HEK293 (cell line): ENCODE measurements around the gene HTR7.

Source experiments
- CTCF ChIA-PET: fragments of 350-600 bp; formaldehyde crosslinking; extraction: SDS; loops from one replicate; lab custom pipeline; 2021; ENCODE audit warnings: antibody characterized with exemption; lab: Yijun Ruan, JAX
- POLR2A ChIA-PET: fragments of 300-600 bp; formaldehyde crosslinking; extraction: SDS; loops from one replicate; lab custom pipeline; 2020; ENCODE audit warnings: antibody characterized with exemption, inconsistent platforms; lab: Yijun Ruan, JAX
- H3K27ac ChIP-seq: fragments of 200-500 bp; sonication (Bioruptor generic); 2 replicates; pipeline ENCODE4 v1.5.1; 2014; ENCODE audit warnings: low read depth, low read length, control low read depth, inconsistent platforms; ENCODE audit errors: extremely low read depth
- H3K36me3 ChIP-seq, 2 experiments: fragments of 200-500 bp in 1 of 2; sonication (Bioruptor generic) in 1 of 2; 1 replicate in 1 of 2; 2 replicates in 1 of 2; pipeline ENCODE4 v1.5.1; 2014 to 2017; ENCODE audit warnings: inconsistent platforms in 2 of 2, low read length in 2 of 2; ENCODE audit not compliant: control insufficient read depth in 2 of 2, insufficient read depth in 1 of 2
- H3K4me1 ChIP-seq: fragments of 200-500 bp; sonication (Bioruptor generic); 2 replicates; pipeline ENCODE4 v1.5.1; 2014; ENCODE audit warnings: mild to moderate bottlenecking, low read length, inconsistent platforms; ENCODE audit not compliant: control insufficient read depth, insufficient read depth
- H3K4me3 ChIP-seq: 2 replicates; pipeline ENCODE4 v1.5.1; 2011; ENCODE audit warnings: low read depth, mild to moderate bottlenecking, control low read depth, low read length, moderate library complexity
- H3K9me3 ChIP-seq: fragments of 200-500 bp; sonication (Bioruptor generic); 2 replicates; pipeline ENCODE4 v1.5.1; 2014; ENCODE audit warnings: low read depth, low read length, inconsistent platforms; ENCODE audit not compliant: control insufficient read depth, insufficient read depth
- GLIS2 ChIP-seq: fragments of 450-650 bp; formaldehyde crosslinking; IDR thresholded peaks from 2 replicates; pipeline ENCODE4 v1.5.1; 2016; ENCODE audit warnings: missing biosample characterization, missing genetic modification characterization
- HIC1 ChIP-seq: fragments of 450-650 bp; formaldehyde crosslinking; IDR thresholded peaks from 2 replicates; pipeline ENCODE4 v1.5.1; 2016; ENCODE audit warnings: missing biosample characterization, missing genetic modification characterization
- HOXD13 ChIP-seq: sonication (generic); formaldehyde crosslinking; IDR thresholded peaks from 2 replicates; pipeline ENCODE4 v1.8.0; 2022; ENCODE audit warnings: missing genetic modification reagents, borderline replicate concordance
- PRDM2 ChIP-seq: fragments of 450-650 bp; formaldehyde crosslinking; IDR thresholded peaks from 2 replicates; pipeline ENCODE4 v1.5.1; 2016; ENCODE audit warnings: missing biosample characterization, missing genetic modification characterization, borderline replicate concordance
- SALL2 ChIP-seq: fragments of 450-650 bp; formaldehyde crosslinking; IDR thresholded peaks from 2 replicates; pipeline ENCODE4 v1.5.0; 2017; ENCODE audit warnings: missing biosample characterization, mild to moderate bottlenecking, missing genetic modification characterization, borderline replicate concordance
- WT1 ChIP-seq: fragments of 450-650 bp; formaldehyde crosslinking; IDR thresholded peaks from 2 replicates; pipeline ENCODE4 v1.5.1; 2016; ENCODE audit warnings: missing biosample characterization, missing genetic modification characterization
- ZBTB1 ChIP-seq: fragments of 450-650 bp; formaldehyde crosslinking; IDR thresholded peaks from 2 replicates; pipeline ENCODE4 v1.5.1; 2016; ENCODE audit warnings: missing biosample characterization, missing genetic modification characterization
- ZNF362 ChIP-seq: fragments of 450-650 bp; formaldehyde crosslinking; IDR thresholded peaks from 2 replicates; pipeline ENCODE4 v1.5.1; 2016; ENCODE audit warnings: missing biosample characterization, missing genetic modification characterization
- ZNF391 ChIP-seq: fragments of 450-650 bp; formaldehyde crosslinking; IDR thresholded peaks from 2 replicates; pipeline ENCODE4 v1.5.1; 2016; ENCODE audit warnings: low read depth, missing biosample characterization, missing genetic modification characterization, borderline replicate concordance
- ZNF404 ChIP-seq: fragments of 450-650 bp; formaldehyde crosslinking; IDR thresholded peaks from 2 replicates; pipeline ENCODE4 v1.5.1; 2017; ENCODE audit warnings: missing biosample characterization, missing genetic modification characterization
- ZNF501 ChIP-seq: fragments of 450-650 bp; formaldehyde crosslinking; IDR thresholded peaks from 2 replicates; pipeline ENCODE4 v1.5.1; 2016; ENCODE audit warnings: missing biosample characterization, missing genetic modification characterization
- ZNF571 ChIP-seq: fragments of 450-650 bp; formaldehyde crosslinking; IDR thresholded peaks from 2 replicates; pipeline ENCODE4 v1.5.0; 2017; ENCODE audit warnings: missing biosample characterization, missing genetic modification characterization
- ZNF610 ChIP-seq: fragments of 450-650 bp; formaldehyde crosslinking; IDR thresholded peaks from 2 replicates; pipeline ENCODE4 v1.5.1; 2016; ENCODE audit warnings: missing biosample characterization, missing genetic modification characterization, borderline replicate concordance
- ZNF747 ChIP-seq: fragments of 450-650 bp; formaldehyde crosslinking; IDR thresholded peaks from 2 replicates; pipeline ENCODE4 v1.5.1; 2016; ENCODE audit warnings: missing biosample characterization, missing genetic modification characterization
- TF ChIP-seq, protein P1 (sequence below): fragments of 450-650 bp; formaldehyde crosslinking; IDR thresholded peaks from 2 replicates; pipeline ENCODE4; 2016; ENCODE audit warnings: missing biosample characterization, missing genetic modification characterization

The HTR7 gene

GRCh38 chr10:90888387-90888786, 30.5 kb upstream of the HTR7 start (continued):
- TF ChIP-seq HIC1 (tag by site-specific recombination) (no peak), ZNF362 (tag by site-specific recombination) (no peak), ZNF501 (tag by site-specific recombination) (no peak)

- H3K36me3 ChIP-seq, result peaks cover 59 to 90% of the 10 kb centered on the region in 2 experiments
- H3K27ac ChIP-seq, result no peak overlapping the region
- H3K4me3 ChIP-seq, result no peak overlapping the region
- POLR2A ChIA-PET, result interaction anchor here (0.7 kb wide), 1 partner anchor 242 kb away, joined by 3 read pairs; no protein-coding TSS in a partner anchor
- CTCF ChIA-PET, result interaction anchor here (0.7 to 3.1 kb wide), 4 partner anchors 8 to 363 kb away, joined by 3 to 32 read pairs (median 6); no protein-coding TSS in a partner anchor
- TF ChIP-seq HOXD13 (CRISPR knock-in tag) (no peak), PRDM2 (no peak), SALL2 (tag by site-specific recombination) (no peak), ZNF404 (tag by site-specific recombination) (no peak), WT1 (tag by site-specific recombination) (no peak), ZBTB1 (tag by site-specific recombination) (no peak), ZNF747 (tag by site-specific recombination) (no peak), ZNF610 (tag by site-specific recombination) (no peak), ZNF571 (no peak), GLIS2 (no peak), ZNF391 (tag by site-specific recombination) (no peak)
- TF ChIP-seq, protein P1, sequence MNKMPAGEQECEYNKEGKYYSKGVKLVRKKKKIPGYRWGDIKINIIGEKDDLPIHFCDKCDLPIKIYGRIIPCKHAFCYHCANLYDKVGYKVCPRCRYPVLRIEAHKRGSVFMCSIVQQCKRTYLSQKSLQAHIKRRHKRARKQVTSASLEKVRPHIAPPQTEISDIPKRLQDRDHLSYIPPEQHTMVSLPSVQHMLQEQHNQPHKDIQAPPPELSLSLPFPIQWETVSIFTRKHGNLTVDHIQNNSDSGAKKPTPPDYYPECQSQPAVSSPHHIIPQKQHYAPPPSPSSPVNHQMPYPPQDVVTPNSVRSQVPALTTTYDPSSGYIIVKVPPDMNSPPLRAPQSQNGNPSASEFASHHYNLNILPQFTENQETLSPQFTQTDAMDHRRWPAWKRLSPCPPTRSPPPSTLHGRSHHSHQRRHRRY (tag by site-specific recombination), result no peak
- no peaks in the 10 kb centered on the region for H3K9me3 ChIP-seq
- no peaks in the 10 kb centered on the region for H3K4me1 ChIP-seq
Observed at GRCh38 chr10:90887555-90887954, 29.7 kb upstream of the HTR7 start.
